A673 (cell line): ENCODE results near the gene SNRPA1.

ENCODE experiments used
- CTCF ChIP-seq: fragments of 300-800, 200-600 bp; sonication (generic); conservative IDR thresholded peaks from 2 replicates; pipeline ENCODE4 v1.5.1; 2017; ENCODE audit warnings: low read depth, mild to moderate bottlenecking, antibody characterized with exemption, low read length, moderate library complexity, mixed read lengths
- EZH2 ChIP-seq: fragments of 200-600 bp; sonication (generic); IDR thresholded peaks from 2 replicates; pipeline ENCODE4 v1.6.1; 2017; ENCODE audit warnings: borderline replicate concordance, low read depth, mild to moderate bottlenecking, mixed read lengths, antibody characterized with exemption, low read length; ENCODE audit not compliant: poor library complexity, severe bottlenecking

GRCh38 chr15:101307048-101307896, 12.2 kb upstream of the SNRPA1 start:
- TF ChIP-seq CTCF: no peak
- TF ChIP-seq EZH2: no peak
